Measurements from ENCODE around the gene DUOX2. TPM values are rescaled to one million over a fixed set of nuclear protein-coding genes. Genes with fewer than 3 reads are reported as not detected.
A peak's percentile ranks its signal among the peaks of the same experiment; 100 is the strongest.
"Not testable (repeated sequence)": the region's sequence is repeated elsewhere in the genome, so short reads cannot be mapped to it uniquely, and the experiment has no call there.

Gene DUOX2
- total RNA-seq, 4 donors from 2014 or later = 0.68 to 23.8 (median 1.9) TPM

- intact Hi-C loops (cut with DNase I; ENCODE audit: low total_unique reads); DNase-seq: not testable (repeated sequence)
- WGBS, 2 donors (ENCODE audit: low coverage in 1 of 2) = 81% methylated on average over 5 of the region's 5 CpGs; no CpG with 5 or more reads in 1 of the 2 donors
Observed at GRCh38 chr15:45079201-45079600, 34.8 kb downstream of the DUOX2 start.

DNA sequence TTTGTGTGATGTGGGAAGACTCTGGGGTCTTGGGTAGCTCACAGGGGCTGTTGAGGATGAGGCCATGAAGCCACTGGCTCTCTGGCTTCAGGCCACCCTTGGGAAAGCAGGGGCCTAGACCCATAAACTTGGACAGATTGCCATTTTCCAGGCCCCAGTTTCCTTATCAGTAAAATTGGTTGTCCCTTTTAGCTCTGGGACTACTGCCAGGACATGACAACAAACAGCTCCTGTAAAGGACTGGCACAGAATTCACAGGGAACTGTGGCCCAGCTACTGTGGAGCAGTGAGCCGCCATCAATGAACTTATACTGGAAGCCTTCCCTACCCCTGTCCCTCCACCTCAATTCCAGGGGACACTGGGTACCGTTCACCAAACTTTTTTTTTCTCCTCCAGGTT is 36.6 kb downstream of the DUOX2 start:
- in situ Hi-C loops (cut with MboI; ENCODE audit: low pct_ligation_motif_present in 1 of 4, low pct_unique_long_range_greater_than_20kb in 1 of 4, low sequenced_read_pairs in 3 of 4); H3K9me3 ChIP-seq; H3K27me3 ChIP-seq; H3K4me1 ChIP-seq; H3K36me3 ChIP-seq; H3K4me3 ChIP-seq; intact Hi-C loops (cut with DNase I; ENCODE audit: low total_unique reads): not testable (repeated sequence)
- DNase-seq = peak; percentile 35
- H3K27ac ChIP-seq = peak overlapping the region in 1 of 4 donors; percentile 40
- 46 to 67% methylated on average over 2 of the region's 2 CpGs for WGBS, 2 donors (ENCODE audit: low coverage in 1 of 2)

More at GRCh38 chr15:45079201-45079600, 34.8 kb downstream of the DUOX2 start:
- H3K36me3 ChIP-seq; H3K4me1 ChIP-seq; H3K4me3 ChIP-seq; H3K27ac ChIP-seq; in situ Hi-C loops (cut with MboI; ENCODE audit: low pct_ligation_motif_present in 1 of 4, low pct_unique_long_range_greater_than_20kb in 1 of 4, low sequenced_read_pairs in 3 of 4); H3K9me3 ChIP-seq; H3K27me3 ChIP-seq: not testable (repeated sequence)

GRCh38 chr15:45075440-45076320 is 38.3 kb downstream of the DUOX2 start:
- intact Hi-C loops (cut with DNase I; ENCODE audit: low total_unique reads); H3K4me1 ChIP-seq; H3K9me3 ChIP-seq; H3K36me3 ChIP-seq; H3K27me3 ChIP-seq; in situ Hi-C loops (cut with MboI; ENCODE audit: low pct_ligation_motif_present in 1 of 4, low pct_unique_long_range_greater_than_20kb in 1 of 4, low sequenced_read_pairs in 3 of 4); H3K27ac ChIP-seq; H3K4me3 ChIP-seq; DNase-seq: not testable (repeated sequence)
- no CpG with 5 or more reads among the region's 9 CpGs for WGBS, 2 donors (ENCODE audit: low coverage in 1 of 2)

GRCh38 chr15:45073602-45074001 is 40.4 kb downstream of the DUOX2 start:
- H3K4me1 ChIP-seq; H3K36me3 ChIP-seq; H3K4me3 ChIP-seq; H3K27me3 ChIP-seq; intact Hi-C loops (cut with DNase I; ENCODE audit: low total_unique reads); H3K9me3 ChIP-seq; in situ Hi-C loops (cut with MboI; ENCODE audit: low pct_ligation_motif_present in 1 of 4, low pct_unique_long_range_greater_than_20kb in 1 of 4, low sequenced_read_pairs in 3 of 4); DNase-seq: not testable (repeated sequence)
- H3K27ac ChIP-seq = peak overlapping the region in 1 of 4 donors; percentile 25

GRCh38 chr15:45069942-45070360 is 44.0 kb downstream of the DUOX2 start:
- in situ Hi-C loops (cut with MboI; ENCODE audit: low pct_ligation_motif_present in 1 of 4, low pct_unique_long_range_greater_than_20kb in 1 of 4, low sequenced_read_pairs in 3 of 4); H3K36me3 ChIP-seq; H3K9me3 ChIP-seq; intact Hi-C loops (cut with DNase I; ENCODE audit: low total_unique reads); H3K4me3 ChIP-seq; H3K4me1 ChIP-seq; H3K27me3 ChIP-seq; DNase-seq: not testable (repeated sequence)
- WGBS, 2 donors (ENCODE audit: low coverage in 1 of 2) = 65 to 76% methylated on average over 2 to 6 of the region's 6 CpGs
- H3K27ac ChIP-seq = peak overlapping the region; percentile 65 to 74 (median 70)

- no peaks in the 10 kb centered on the region for H3K9me3 ChIP-seq
- intact Hi-C loops (cut with DNase I; ENCODE audit: low total_unique reads) (no loop called here), in situ Hi-C loops (cut with MboI; ENCODE audit: low pct_ligation_motif_present in 1 of 4, low pct_unique_long_range_greater_than_20kb in 1 of 4, low sequenced_read_pairs in 3 of 4) (no loop called here)
- no peaks in the 10 kb centered on the region for H3K4me1 ChIP-seq
- 77 to 81% methylated on average over 4 of the region's 4 CpGs for WGBS, 2 donors (ENCODE audit: low coverage in 1 of 2)
- H3K27ac ChIP-seq = no peak overlapping the region
- DNase-seq = no peak
- H3K4me3 ChIP-seq = no peak overlapping the region
- H3K27me3 ChIP-seq = no peaks in the 10 kb centered on the region
- H3K36me3 ChIP-seq = no peaks in the 10 kb centered on the region
- TF ChIP-seq POLR2A (IDR thresholded peaks at IDR 0.05) = no peak
- TF ChIP-seq CTCF (IDR thresholded peaks at IDR 0.05) = no peak
- no peak for TF ChIP-seq POLR2AphosphoS5 (IDR thresholded peaks at IDR 0.05)
- no peak for TF ChIP-seq EP300 (IDR thresholded peaks at IDR 0.05; ENCODE audit: low read depth)
Observed at GRCh38 chr15:45064386-45064785, 49.6 kb downstream of the DUOX2 start.

DNA sequence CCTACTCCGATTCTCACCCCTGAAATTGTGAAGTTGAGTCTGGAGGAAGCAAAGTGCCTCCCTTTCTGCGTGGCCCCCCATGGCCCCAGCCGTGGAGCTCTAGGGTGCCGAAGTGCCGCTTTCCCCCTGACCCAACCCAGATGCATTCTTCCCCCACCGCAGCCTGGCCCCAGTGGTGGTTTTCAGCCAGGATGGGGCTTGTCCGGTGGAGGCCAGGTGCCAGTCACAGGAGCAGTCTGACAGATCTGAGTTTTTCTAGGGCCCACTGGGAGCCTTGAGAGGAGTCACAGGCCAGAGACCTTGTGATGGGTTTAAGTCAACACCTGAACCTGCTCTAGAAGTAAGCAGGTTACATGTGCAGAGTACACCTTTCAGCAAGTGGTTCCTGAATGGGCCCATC is 51.7 kb downstream of the DUOX2 start:
- H3K27me3 ChIP-seq; H3K4me3 ChIP-seq; DNase-seq; H3K36me3 ChIP-seq; in situ Hi-C loops (cut with MboI; ENCODE audit: low pct_ligation_motif_present in 1 of 4, low pct_unique_long_range_greater_than_20kb in 1 of 4, low sequenced_read_pairs in 3 of 4); H3K9me3 ChIP-seq; H3K4me1 ChIP-seq; H3K27ac ChIP-seq; intact Hi-C loops (cut with DNase I; ENCODE audit: low total_unique reads): not testable (repeated sequence)
- WGBS, 2 donors (ENCODE audit: low coverage in 1 of 2) = 97% methylated on average over 7 of the region's 7 CpGs; no CpG with 5 or more reads in 1 of the 2 donors

GRCh38 chr15:45058690-45059675 is 55.0 kb downstream of the DUOX2 start:
- DNase-seq; in situ Hi-C loops (cut with MboI; ENCODE audit: low pct_ligation_motif_present in 1 of 4, low pct_unique_long_range_greater_than_20kb in 1 of 4, low sequenced_read_pairs in 3 of 4); H3K4me3 ChIP-seq; H3K27me3 ChIP-seq; H3K9me3 ChIP-seq; H3K27ac ChIP-seq; H3K4me1 ChIP-seq; intact Hi-C loops (cut with DNase I; ENCODE audit: low total_unique reads); H3K36me3 ChIP-seq: not testable (repeated sequence)
- WGBS, 2 donors (ENCODE audit: low coverage in 1 of 2) = 65 to 80% methylated on average over 1 to 3 of the region's 3 CpGs

DNA sequence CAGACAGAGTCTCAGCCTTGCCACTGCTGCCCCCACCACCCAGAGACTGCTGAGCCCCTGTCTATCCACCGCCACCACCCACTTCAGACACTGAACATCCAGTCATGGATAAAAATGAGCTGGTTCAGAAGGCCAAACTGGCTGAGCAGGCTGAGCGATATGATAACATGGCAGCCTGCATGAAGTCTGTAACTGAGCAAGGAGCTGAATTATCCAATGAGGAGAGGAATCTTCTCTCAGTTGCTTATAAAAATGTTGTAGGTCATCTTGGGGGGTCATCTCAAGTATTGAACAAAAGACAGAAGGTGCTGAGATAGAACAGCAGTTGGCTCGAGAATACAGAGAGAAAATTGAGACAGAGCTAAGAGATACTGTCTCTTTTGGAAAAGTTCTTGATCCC is 61.3 kb downstream of the DUOX2 start:
- intact Hi-C loops (cut with DNase I; ENCODE audit: low total_unique reads); H3K4me3 ChIP-seq; H3K4me1 ChIP-seq; H3K27ac ChIP-seq; H3K9me3 ChIP-seq; in situ Hi-C loops (cut with MboI; ENCODE audit: low pct_ligation_motif_present in 1 of 4, low pct_unique_long_range_greater_than_20kb in 1 of 4, low sequenced_read_pairs in 3 of 4); H3K27me3 ChIP-seq; DNase-seq; H3K36me3 ChIP-seq: not testable (repeated sequence)
- WGBS, 2 donors (ENCODE audit: low coverage in 1 of 2) = 95 to 100% methylated on average over 1 to 3 of the region's 3 CpGs

Data from transverse colon (tissue), 4 donors.